Left ventricle myocardium superior (tissue), 1 donor: Measurements from ENCODE around the gene SYNE2. TPM values are rescaled to one million over a fixed set of nuclear protein-coding genes. Genes with fewer than 3 reads are reported as not detected.

Experiments
- ATAC-seq: fragments of 200-7000 bp; cut with Tn5 transposase; one replicate; pipeline ENCODE4 v1.9.1; 2020; ENCODE audit warnings: mild to moderate bottlenecking, moderate library complexity
- DNase-seq: peaks from one replicate; pipeline ENCODE4 v3.0.0-alpha.2; 2020
- intact Hi-C: fragments of 100-400 bp; cut with micrococcal nuclease; formaldehyde crosslinking; loops from one replicate; pipeline ENCODE4 v1.11.0; 2022
- total RNA-seq: library from RNA; stranded (reverse); fragmentation: NEBNext Ultra II Directional; extraction: Animal tissue kit (Norgen Biotek cat#: 25700); gene quantifications from one replicate; pipeline ENCODE4 v1.2.1, GENCODE V29; 2021
- donor health status: DM: no; HTN: yes; CAD: no; lungs with severe emphysema.

Gene SYNE2
- total RNA-seq, 1 donor from 2014 or later, result 259 TPM

GRCh38 chr14:63901434-63902085 lies 48.8 kb downstream of the SYNE2 start:
- DNase-seq (no peak), ATAC-seq (no peak)
- intact Hi-C loops, result no loop called here

GRCh38 chr14:63902375-63902976 lies 49.7 kb downstream of the SYNE2 start:
- intact Hi-C loops, result no loop called here
- no peak for DNase-seq
- no peak for ATAC-seq

DNA sequence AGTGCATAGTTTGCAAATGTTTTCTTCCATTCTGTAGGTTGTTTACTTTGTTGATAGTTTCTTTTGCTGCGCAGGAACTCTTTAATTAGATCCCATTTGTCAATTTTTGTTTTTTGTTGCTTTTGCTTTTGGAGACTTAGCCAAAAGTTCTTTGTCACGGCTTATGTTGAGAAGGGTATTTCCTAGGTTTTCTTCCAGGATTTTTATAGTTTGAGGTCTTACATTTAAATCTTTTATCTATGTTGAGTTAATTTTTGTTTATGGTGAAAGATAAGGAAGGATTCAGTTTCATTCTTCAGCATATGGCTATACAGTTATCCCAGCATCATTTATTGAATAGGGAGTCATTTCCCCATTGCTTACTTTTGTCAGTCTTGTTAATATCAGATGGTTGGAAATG lies 51.9 kb downstream of the SYNE2 start:
- DNase-seq, result no peak
- intact Hi-C loops, result no loop called here
- no peak for ATAC-seq

- intact Hi-C loops, result no loop called here
These were observed 52.6 kb downstream of the SYNE2 start for GRCh38 chr14:63905370-63905769.

GRCh38 chr14:63908667-63909264 lies 56.0 kb downstream of the SYNE2 start:
- intact Hi-C loops, result no loop called here

More at GRCh38 chr14:63905370-63905769, 52.6 kb downstream of the SYNE2 start:
- no peak for ATAC-seq
- DNase-seq, result no peak

GRCh38 chr14:63909984-63910383 lies 57.2 kb downstream of the SYNE2 start:
- intact Hi-C loops, result no loop called here
- no peak for DNase-seq

More at GRCh38 chr14:63908667-63909264, 56.0 kb downstream of the SYNE2 start:
- ATAC-seq, result no peak
- DNase-seq, result no peak

GRCh38 chr14:63910583-63911363 lies 58.0 kb downstream of the SYNE2 start:
- ATAC-seq (no peak), DNase-seq (no peak)
- intact Hi-C loops, result no loop called here

More at GRCh38 chr14:63909984-63910383, 57.2 kb downstream of the SYNE2 start:
- no peak for ATAC-seq

- intact Hi-C loops, result no loop called here
- no peak for ATAC-seq
- no peak for DNase-seq
These were observed 58.6 kb downstream of the SYNE2 start for GRCh38 chr14:63911404-63911803.

DNA sequence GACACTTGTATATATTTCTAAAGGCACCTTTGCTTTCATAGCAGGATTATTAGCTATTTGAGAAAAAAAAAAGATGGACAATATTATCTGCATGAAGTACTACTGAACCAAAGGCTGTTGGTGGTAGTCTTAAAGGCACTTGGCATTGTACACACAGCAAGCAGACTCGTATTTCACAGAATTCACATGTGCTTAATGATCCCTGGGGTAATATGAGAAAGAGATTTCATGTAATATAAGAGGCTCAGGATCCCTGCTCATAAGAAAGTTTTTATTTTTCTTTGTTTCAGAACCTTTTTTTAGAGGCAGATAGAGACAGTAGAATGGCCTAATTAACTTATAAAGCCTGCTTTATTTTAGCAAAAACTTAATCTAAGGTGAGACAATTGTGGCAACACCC lies 59.5 kb downstream of the SYNE2 start:
- ATAC-seq, result no peak
- intact Hi-C loops, result no loop called here

GRCh38 chr14:63918411-63918810 lies 65.6 kb downstream of the SYNE2 start:
- intact Hi-C loops, result no loop called here
- ATAC-seq (no peak), DNase-seq (no peak)

More for the DNA sequence above, 59.5 kb downstream of the SYNE2 start:
- no peak for DNase-seq

GRCh38 chr14:63922696-63923421 lies 70.1 kb downstream of the SYNE2 start:
- intact Hi-C loops, result no loop called here
- DNase-seq (no peak), ATAC-seq (peak; percentile 77)

- ATAC-seq (no peak), DNase-seq (no peak)
- intact Hi-C loops, result no loop called here
These were observed 70.6 kb downstream of the SYNE2 start for GRCh38 chr14:63923422-63923752.

- DNase-seq (no peak), ATAC-seq (no peak)
- intact Hi-C loops, result no loop called here
These were observed 71.6 kb downstream of the SYNE2 start for GRCh38 chr14:63924375-63924774.

DNA sequence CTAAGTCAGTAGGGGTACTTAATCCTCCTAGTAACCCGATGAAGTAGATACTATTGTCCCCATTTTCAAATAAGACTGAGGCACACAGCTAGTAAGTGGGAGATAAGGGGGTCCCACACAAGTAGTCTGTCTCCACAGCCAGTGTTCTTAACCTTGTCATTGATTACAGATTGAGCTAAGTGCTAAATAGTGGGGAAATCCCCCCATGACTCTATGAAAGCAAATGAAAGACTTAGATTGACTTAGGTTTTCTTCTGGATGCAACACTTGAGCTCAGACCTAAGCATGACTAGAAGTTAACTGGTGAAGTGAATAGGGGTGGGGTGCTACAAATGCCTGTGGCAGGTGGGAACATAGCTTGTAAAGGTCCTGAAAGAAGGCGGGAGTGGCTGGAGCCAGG lies 73.8 kb downstream of the SYNE2 start:
- ATAC-seq (no peak), DNase-seq (no peak)
- intact Hi-C loops, result no loop called here

GRCh38 chr14:63928744-63929174 lies 76.0 kb downstream of the SYNE2 start:
- DNase-seq, result no peak
- ATAC-seq, result peak; percentile 54
- intact Hi-C loops, result no loop called here

GRCh38 chr14:63933110-63933509 lies 80.3 kb downstream of the SYNE2 start:
- ATAC-seq (no peak), DNase-seq (no peak)
- intact Hi-C loops, result no loop called here

DNA sequence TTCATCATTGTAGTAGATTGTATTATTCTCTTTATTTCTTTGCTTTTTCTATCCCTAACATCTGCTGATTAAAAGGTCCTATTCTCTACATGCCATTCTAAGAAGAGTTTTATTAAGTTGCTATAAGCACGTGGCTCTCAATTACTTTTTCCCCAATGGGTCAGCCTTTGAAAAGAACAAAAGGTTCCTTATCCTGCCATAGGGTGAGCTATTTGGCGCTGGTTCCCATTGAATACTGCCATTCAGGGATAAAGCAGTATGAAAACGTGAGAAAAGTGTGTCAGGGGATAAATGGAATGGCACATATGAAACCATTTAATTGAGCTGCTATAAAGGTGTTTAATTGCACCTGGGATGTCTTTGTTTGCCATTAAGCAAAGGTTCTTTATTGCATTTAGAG lies 80.9 kb downstream of the SYNE2 start:
- ATAC-seq, result no peak
- no peak for DNase-seq
- intact Hi-C loops, result no loop called here

GRCh38 chr14:63938198-63939005 lies 85.6 kb downstream of the SYNE2 start:
- intact Hi-C loops, result no loop called here
- no peak for ATAC-seq
- DNase-seq, result no peak

DNA sequence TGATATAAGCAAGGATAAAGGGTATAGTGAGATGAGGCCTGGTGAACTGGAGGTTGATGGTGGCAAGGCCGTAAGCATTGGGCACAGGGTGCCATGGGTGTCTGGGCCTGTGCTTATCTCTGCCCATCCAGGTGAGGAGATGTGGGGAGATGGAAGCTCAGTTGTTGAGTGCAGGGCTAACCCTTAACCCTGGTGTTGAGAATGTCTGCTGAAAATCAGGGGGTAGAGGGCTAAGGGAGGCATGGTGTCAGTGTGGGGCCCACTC lies 86.1 kb downstream of the SYNE2 start:
- ATAC-seq (no peak), DNase-seq (no peak)
- intact Hi-C loops, result no loop called here
